ENCODE data around the gene ZNF609. TPM values are rescaled to one million over a fixed set of nuclear protein-coding genes. Genes with fewer than 3 reads are reported as not detected.
"Not testable (repeated sequence)": the region's sequence is repeated elsewhere in the genome, so short reads cannot be mapped to it uniquely, and the experiment has no call there.

ZNF609 gene
- total RNA-seq, 2 donors from 2014 or later: 52.3 to 54.8 TPM

GRCh38 chr15:64485796-64486195, 25.4 kb downstream of the ZNF609 start:
- peaks cover 4% of the 10 kb centered on the region for H3K4me1 Mint-ChIP-seq
- Histone ChIP-seq H3K36me3 (ENCODE audit: control insufficient read depth, insufficient read depth, low read length) (peaks cover 30% of the 10 kb centered on the region), H3K27ac (ENCODE audit: low read depth, low read length) (no peak overlapping the region), H3K4me1 (ENCODE audit: control insufficient read depth, insufficient read depth, low read length) (no peaks in the 10 kb centered on the region), H3K9me3 (ENCODE audit: control insufficient read depth, low read length) (no peaks in the 10 kb centered on the region), H3K4me3 (ENCODE audit: low read length) (no peak overlapping the region), H3K9ac (ENCODE audit: extremely low read depth, low read length, poor library complexity, severe bottlenecking) (no peak overlapping the region), H3K27me3 (ENCODE audit: control insufficient read depth, insufficient read depth, low read length, poor library complexity, severe bottlenecking) (no peaks in the 10 kb centered on the region)
- H3K27me3 Mint-ChIP-seq (ENCODE audit: insufficient read depth): no peaks in the 10 kb centered on the region
- H3K36me3 Mint-ChIP-seq (ENCODE audit: low read depth): peaks cover 27% of the 10 kb centered on the region
- H3K4me3 Mint-ChIP-seq: no peak overlapping the region
- H3K27ac Mint-ChIP-seq: no peak overlapping the region
- H3K9me3 Mint-ChIP-seq: no peaks in the 10 kb centered on the region
- TF ChIP-seq CTCF (conservative IDR thresholded peaks at IDR 0.05): no peak
- DNase-seq: no peak

GRCh38 chr15:64490598-64491259, 30.4 kb downstream of the ZNF609 start:
- TF ChIP-seq CTCF (conservative IDR thresholded peaks at IDR 0.05): no peak
- no peaks in the 10 kb centered on the region for H3K9me3 Mint-ChIP-seq

GRCh38 chr15:64493641-64494040, 33.3 kb downstream of the ZNF609 start:
- Histone ChIP-seq H3K9ac (ENCODE audit: extremely low read depth, low read length, poor library complexity, severe bottlenecking) (no peak overlapping the region), H3K4me1 (ENCODE audit: control insufficient read depth, insufficient read depth, low read length) (no peaks in the 10 kb centered on the region), H3K27ac (ENCODE audit: low read depth, low read length) (no peak overlapping the region), H3K36me3 (ENCODE audit: control insufficient read depth, insufficient read depth, low read length) (peaks cover 34% of the 10 kb centered on the region), H3K9me3 (ENCODE audit: control insufficient read depth, low read length) (no peaks in the 10 kb centered on the region), H3K27me3 (ENCODE audit: control insufficient read depth, insufficient read depth, low read length, poor library complexity, severe bottlenecking) (no peaks in the 10 kb centered on the region), H3K4me3 (ENCODE audit: low read length) (no peak overlapping the region)
- peaks cover 14% of the 10 kb centered on the region for H3K36me3 Mint-ChIP-seq (ENCODE audit: low read depth)
- H3K4me3 Mint-ChIP-seq: no peak overlapping the region
- peak overlapping the region; percentile 44 for H3K27ac Mint-ChIP-seq
- TF ChIP-seq CTCF (conservative IDR thresholded peaks at IDR 0.05): no peak
- DNase-seq: no peak
- H3K9me3 Mint-ChIP-seq: no peaks in the 10 kb centered on the region
- no peaks in the 10 kb centered on the region for H3K27me3 Mint-ChIP-seq (ENCODE audit: insufficient read depth)
- WGBS, 2 experiments (ENCODE audit: insufficient coverage in 1 of 2, insufficient read length in 1 of 2): 92 to 100% methylated on average over 1 to 2 of the region's 2 CpGs
- H3K4me1 Mint-ChIP-seq: peaks cover 8% of the 10 kb centered on the region

More at GRCh38 chr15:64490598-64491259, 30.4 kb downstream of the ZNF609 start:
- Histone ChIP-seq H3K9me3 (ENCODE audit: control insufficient read depth, low read length) (no peaks in the 10 kb centered on the region), H3K9ac (ENCODE audit: extremely low read depth, low read length, poor library complexity, severe bottlenecking) (no peak overlapping the region), H3K27me3 (ENCODE audit: control insufficient read depth, insufficient read depth, low read length, poor library complexity, severe bottlenecking) (no peaks in the 10 kb centered on the region), H3K27ac (ENCODE audit: low read depth, low read length) (no peak overlapping the region), H3K4me3 (ENCODE audit: low read length) (no peak overlapping the region), H3K36me3 (ENCODE audit: control insufficient read depth, insufficient read depth, low read length) (peaks cover 43% of the 10 kb centered on the region), H3K4me1 (ENCODE audit: control insufficient read depth, insufficient read depth, low read length) (no peaks in the 10 kb centered on the region)
- peaks cover 15% of the 10 kb centered on the region for H3K36me3 Mint-ChIP-seq (ENCODE audit: low read depth)
- H3K4me1 Mint-ChIP-seq: peaks cover 8% of the 10 kb centered on the region
- no peak overlapping the region for H3K4me3 Mint-ChIP-seq
- peak overlapping the region; percentile 45 for H3K27ac Mint-ChIP-seq
- DNase-seq: no peak
- H3K27me3 Mint-ChIP-seq (ENCODE audit: insufficient read depth): no peaks in the 10 kb centered on the region

GRCh38 chr15:64495968-64496367, 35.6 kb downstream of the ZNF609 start:
- not testable (repeated sequence) for H3K27ac ChIP-seq (ENCODE audit: low read depth, low read length); H3K27me3 ChIP-seq (ENCODE audit: control insufficient read depth, insufficient read depth, low read length, poor library complexity, severe bottlenecking); H3K4me3 ChIP-seq (ENCODE audit: low read length); H3K4me1 ChIP-seq (ENCODE audit: control insufficient read depth, insufficient read depth, low read length); H3K9me3 ChIP-seq (ENCODE audit: control insufficient read depth, low read length); H3K4me3 Mint-ChIP-seq; DNase-seq; H3K27ac Mint-ChIP-seq; H3K27me3 Mint-ChIP-seq (ENCODE audit: insufficient read depth); H3K4me1 Mint-ChIP-seq; H3K9me3 Mint-ChIP-seq; H3K9ac ChIP-seq (ENCODE audit: extremely low read depth, low read length, poor library complexity, severe bottlenecking)
- H3K36me3 ChIP-seq (ENCODE audit: control insufficient read depth, insufficient read depth, low read length): peaks cover 54% of the 10 kb centered on the region
- peaks cover 33% of the 10 kb centered on the region for H3K36me3 Mint-ChIP-seq (ENCODE audit: low read depth)
- 100% methylated on average over 2 of the region's 2 CpGs; no CpG with 5 or more reads in 1 of the 2 experiments for WGBS, 2 experiments (ENCODE audit: insufficient coverage in 1 of 2, insufficient read length in 1 of 2)
